Measurements from ENCODE around the gene NUP98. TPM values are rescaled to one million over a fixed set of nuclear protein-coding genes. Genes with fewer than 3 reads are reported as not detected.
A peak's percentile ranks its signal among the peaks of the same experiment; 100 is the strongest.

Gene NUP98
- total and polyA plus RNA-seq, 2 donors (not counting 3 experiments of a cell fraction or from before 2014, with no cell fraction given): 92.7 to 169 TPM

- ChIA-PET POLR2A (no interaction called here), CTCF (interaction anchor here (2.0 kb wide), 1 partner anchor 11 kb away, joined by 13 read pairs; the partner anchor contains the start of gene PGAP2)
- Histone ChIP-seq H3K9ac (replicated peaks; ENCODE audit: extremely low read depth, insufficient read depth, low read length) (peak overlapping the region; percentile 84), H3K9me3 (replicated peaks; ENCODE audit: control insufficient read depth, insufficient read depth, low read length) (no peaks in the 10 kb centered on the region), H3K4me1 (ENCODE audit: control insufficient read depth, extremely low read depth, insufficient read depth, low read length) (peaks cover 15% of the 10 kb centered on the region), H2AFZ (ENCODE audit: low read depth, low read length) (no peak overlapping the region), H3K9me1 (replicated peaks; ENCODE audit: control insufficient read depth, extremely low read depth, insufficient read depth, low read length) (no peaks in the 10 kb centered on the region), H3K36me3 (ENCODE audit: control insufficient read depth in 2 of 2, extremely low read depth in 1 of 2, insufficient read depth in 2 of 2, low read length in 2 of 2) (no peaks in the 10 kb centered on the region), H4K20me1 (replicated peaks; ENCODE audit: control insufficient read depth, extremely low read depth, insufficient read depth, low read length) (peaks cover 4% of the 10 kb centered on the region), H3K27me3 (ENCODE audit: control insufficient read depth in 2 of 2, insufficient read depth in 2 of 2, low read length in 2 of 2) (no peaks in the 10 kb centered on the region), H3K79me2 (ENCODE audit: control insufficient read depth, insufficient read depth, low read length) (peaks cover 58% of the 10 kb centered on the region), H3K4me2 (ENCODE audit: insufficient read depth, low read length) (peak overlapping the region; percentile 99), H3K27ac (ENCODE audit: insufficient read depth, low read depth, low read length) (peak overlapping the region; percentile 76), H3K4me3 (replicated peaks in 1 of 3; ENCODE audit: insufficient read depth in 1 of 3, low read depth in 1 of 3, low read length in 3 of 3) (peak overlapping the region; percentile 72 to 99 (median 90))
- dilution Hi-C loops (cut with MboI; ENCODE audit: extremely low pct_ligation_motif_present, low sequenced_read_pairs): no loop called here
- TSS peak; percentile 42 for BruUV-seq (replicated peaks)
- peak; percentile 17 for DNase-seq (ENCODE audit: low read depth, low spot score)
- FAIRE-seq: no peak
- TF ChIP-seq JUN (IDR thresholded peaks at IDR 0.05; ENCODE audit: borderline replicate concordance, insufficient read depth, insufficient read length, low read depth): no peak
- no peak for TF ChIP-seq MYC (IDR thresholded peaks at IDR 0.05; ENCODE audit: low read depth, low read length)
- no peak for TF ChIP-seq FOS (IDR thresholded peaks at IDR 0.05; ENCODE audit: borderline replicate concordance, insufficient read depth, low read length)
- no peak for TF ChIP-seq POLR2A (IDR thresholded peaks at IDR 0.05; ENCODE audit: low read depth, low read length)
- no peak for TF ChIP-seq MAX (IDR thresholded peaks at IDR 0.05; ENCODE audit: insufficient read depth, insufficient read length)
- no peak for TF ChIP-seq POLR2AphosphoS5 (IDR thresholded peaks at IDR 0.05; ENCODE audit: insufficient read depth, low read depth, low read length)
- TF ChIP-seq, protein P1, sequence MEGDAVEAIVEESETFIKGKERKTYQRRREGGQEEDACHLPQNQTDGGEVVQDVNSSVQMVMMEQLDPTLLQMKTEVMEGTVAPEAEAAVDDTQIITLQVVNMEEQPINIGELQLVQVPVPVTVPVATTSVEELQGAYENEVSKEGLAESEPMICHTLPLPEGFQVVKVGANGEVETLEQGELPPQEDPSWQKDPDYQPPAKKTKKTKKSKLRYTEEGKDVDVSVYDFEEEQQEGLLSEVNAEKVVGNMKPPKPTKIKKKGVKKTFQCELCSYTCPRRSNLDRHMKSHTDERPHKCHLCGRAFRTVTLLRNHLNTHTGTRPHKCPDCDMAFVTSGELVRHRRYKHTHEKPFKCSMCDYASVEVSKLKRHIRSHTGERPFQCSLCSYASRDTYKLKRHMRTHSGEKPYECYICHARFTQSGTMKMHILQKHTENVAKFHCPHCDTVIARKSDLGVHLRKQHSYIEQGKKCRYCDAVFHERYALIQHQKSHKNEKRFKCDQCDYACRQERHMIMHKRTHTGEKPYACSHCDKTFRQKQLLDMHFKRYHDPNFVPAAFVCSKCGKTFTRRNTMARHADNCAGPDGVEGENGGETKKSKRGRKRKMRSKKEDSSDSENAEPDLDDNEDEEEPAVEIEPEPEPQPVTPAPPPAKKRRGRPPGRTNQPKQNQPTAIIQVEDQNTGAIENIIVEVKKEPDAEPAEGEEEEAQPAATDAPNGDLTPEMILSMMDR (IDR thresholded peaks at IDR 0.05; ENCODE audit: extremely low read depth in 1 of 2, insufficient read depth in 1 of 2, low read depth in 1 of 2, low read length in 2 of 2): no peak
- TF ChIP-seq GATA2 (IDR thresholded peaks at IDR 0.05; ENCODE audit: insufficient read depth, insufficient read length, low read depth, low read length): no peak
- no peak for TF ChIP-seq EZH2 (IDR thresholded peaks at IDR 0.05; ENCODE audit: borderline replicate concordance, low read depth, low read length, severe bottlenecking)
- intact Hi-C loops (cut with micrococcal nuclease): no loop called here
Observed at GRCh38 chr11:3796346-3796745, 1.0 kb downstream of the NUP98 start.

Measured in endothelial cell of umbilical vein (primary cell).